Activated naive CD4-positive, alpha-beta T cell treated with anti-CD3 and anti-CD28 coated beads, Interleukin-2, amount 50 U/mL, for 16 hours (primary cell): Measurements from ENCODE around the gene SELENOT.
A peak's percentile ranks its signal among the peaks of the same experiment; 100 is the strongest.
"Not testable (repeated sequence)": the region's sequence is repeated elsewhere in the genome, so short reads cannot be mapped to it uniquely, and the experiment has no call there.

Experiments
- DNase-seq: peaks from one replicate; pipeline ENCODE4 v3.0.0-alpha.2; 2020

The SELENOT gene

GRCh38 chr3:150603153-150603979 is at the start of gene SELENOT:
SELENOT (plus strand) TSS chr3:150603321; CDS start chr3:150603363, 42 bp downstream.
- peak; percentile 90 for DNase-seq

- no peak for DNase-seq
Measured at GRCh38 chr3:150555859-150556436, 47.2 kb upstream of the SELENOT start.

GRCh38 chr3:150556792-150557191 is 46.3 kb upstream of the SELENOT start:
- DNase-seq, result no peak

GRCh38 chr3:150557725-150558124 is 45.4 kb upstream of the SELENOT start:
- DNase-seq, result no peak

- no peak for DNase-seq
Measured at GRCh38 chr3:150564243-150564642, 38.9 kb upstream of the SELENOT start.

GRCh38 chr3:150567328-150567727 is 35.8 kb upstream of the SELENOT start:
- no peak for DNase-seq

GRCh38 chr3:150577855-150578254 is 25.3 kb upstream of the SELENOT start:
- no peak for DNase-seq

- no peak for DNase-seq
Measured at GRCh38 chr3:150581174-150581573, 21.9 kb upstream of the SELENOT start.

GRCh38 chr3:150582620-150583019 is 20.5 kb upstream of the SELENOT start:
- no peak for DNase-seq

GRCh38 chr3:150583028-150583427 is 20.1 kb upstream of the SELENOT start:
- DNase-seq, result no peak

- no peak for DNase-seq
Measured at GRCh38 chr3:150588027-150588830, 14.9 kb upstream of the SELENOT start.

- DNase-seq, result no peak
Measured at GRCh38 chr3:150589759-150590158, 13.4 kb upstream of the SELENOT start.

GRCh38 chr3:150594150-150594549 is 9.0 kb upstream of the SELENOT start:
- no peak for DNase-seq

GRCh38 chr3:150597646-150598045 is 5.5 kb upstream of the SELENOT start:
- DNase-seq, result no peak

GRCh38 chr3:150599611-150600297 is 3.4 kb upstream of the SELENOT start:
- no peak for DNase-seq

GRCh38 chr3:150600647-150601530 is 2.2 kb upstream of the SELENOT start:
- not testable (repeated sequence) for DNase-seq

- no peak for DNase-seq
Measured at GRCh38 chr3:150602426-150603152, 532 bp upstream of the SELENOT start.

- no peak for DNase-seq
Measured at GRCh38 chr3:150603980-150604319, 829 bp downstream of the SELENOT start.

- DNase-seq, result no peak
Measured at GRCh38 chr3:150605998-150606641, 3.0 kb downstream of the SELENOT start.

GRCh38 chr3:150607267-150608065 is 4.3 kb downstream of the SELENOT start:
- DNase-seq, result no peak
